ENCODE measurements around the gene YAP1.

YAP1 gene

GRCh38 chr11:102117472-102118113, 7.3 kb downstream of the YAP1 start:
- no peak for DNase-seq

- no peak for DNase-seq
These were observed 8.7 kb downstream of the YAP1 start for GRCh38 chr11:102118937-102119336.

GRCh38 chr11:102119997-102120396, 9.8 kb downstream of the YAP1 start:
- no peak for DNase-seq

- DNase-seq, result no peak
These were observed 10.3 kb downstream of the YAP1 start for GRCh38 chr11:102120437-102120973.

- DNase-seq, result no peak
These were observed 11.1 kb downstream of the YAP1 start for GRCh38 chr11:102121329-102121728.

GRCh38 chr11:102134597-102134996, 24.4 kb downstream of the YAP1 start:
- DNase-seq, result no peak

GRCh38 chr11:102135256-102135655, 25.0 kb downstream of the YAP1 start:
- DNase-seq, result no peak

- DNase-seq, result no peak
These were observed 28.0 kb downstream of the YAP1 start for GRCh38 chr11:102138223-102138622.

GRCh38 chr11:102138670-102139069, 28.4 kb downstream of the YAP1 start:
- no peak for DNase-seq

- no peak for DNase-seq
These were observed 28.8 kb downstream of the YAP1 start for GRCh38 chr11:102139081-102139498.

- DNase-seq, result no peak
These were observed 32.1 kb downstream of the YAP1 start for GRCh38 chr11:102142333-102142732.

GRCh38 chr11:102143867-102144266, 33.6 kb downstream of the YAP1 start:
- DNase-seq, result no peak

- no peak for DNase-seq
These were observed 34.4 kb downstream of the YAP1 start for GRCh38 chr11:102144357-102145355.

- DNase-seq, result no peak
These were observed 36.8 kb downstream of the YAP1 start for GRCh38 chr11:102147015-102147414.

GRCh38 chr11:102147632-102148031, 37.4 kb downstream of the YAP1 start:
- no peak for DNase-seq

GRCh38 chr11:102148059-102148458, 37.8 kb downstream of the YAP1 start:
- no peak for DNase-seq

GRCh38 chr11:102151784-102152525, 41.7 kb downstream of the YAP1 start:
- DNase-seq, result no peak

- no peak for DNase-seq
These were observed 42.8 kb downstream of the YAP1 start for GRCh38 chr11:102153082-102153481.

GRCh38 chr11:102154806-102155205, 44.6 kb downstream of the YAP1 start:
- no peak for DNase-seq

- DNase-seq, result no peak
These were observed 45.4 kb downstream of the YAP1 start for GRCh38 chr11:102155676-102156075.

- no peak for DNase-seq
These were observed 47.0 kb downstream of the YAP1 start for GRCh38 chr11:102157219-102157618.

- DNase-seq, result no peak
These were observed 48.0 kb downstream of the YAP1 start for GRCh38 chr11:102158164-102158735.

GRCh38 chr11:102163368-102163767, 53.1 kb downstream of the YAP1 start:
- no peak for DNase-seq
